WTC11 (cell line): ENCODE data around the gene FAM78B. TPM values are rescaled to one million over a fixed set of nuclear protein-coding genes. Genes with fewer than 3 reads are reported as not detected.

Experiments used
- ATAC-seq: fragments of 200-7000 bp; cut with Tn5 transposase; 2 replicates; pipeline ENCODE4 v1.10.0; 2021; ENCODE audit warnings: mild to moderate bottlenecking, moderate library complexity
- CTCF ChIA-PET: fragments of 300-600 bp; sonication (Branson Sonifier 250); formaldehyde crosslinking; loops from one replicate; lab custom pipeline; 2021; ENCODE audit warnings: antibody characterized with exemption; lab: Charles Lee
- POLR2A ChIA-PET: fragments of 350-600 bp; sonication (Branson Sonifier 250); formaldehyde crosslinking; loops from one replicate; lab custom pipeline; 2021; ENCODE audit warnings: antibody characterized with exemption; lab: Charles Lee
- DNase-seq: peaks from one replicate; pipeline ENCODE4 v3.0.0; 2021; ENCODE audit warnings: low spot score
- H3K27ac Mint-ChIP-seq: 2 replicates; pipeline ENCODE4 v1.8.0; 2021; ENCODE audit warnings: mixed read lengths
- H3K27me3 Mint-ChIP-seq: 2 replicates; pipeline ENCODE4 v1.8.0; 2021; ENCODE audit warnings: low read depth, mild to moderate bottlenecking, moderate library complexity, mixed read lengths
- H3K36me3 Mint-ChIP-seq: 2 replicates; pipeline ENCODE4 v1.8.0; 2021; ENCODE audit warnings: mixed read lengths
- H3K4me1 Mint-ChIP-seq: 2 replicates; pipeline ENCODE4 v1.8.0; 2022; ENCODE audit warnings: mixed read lengths
- H3K4me3 Mint-ChIP-seq: 2 replicates; pipeline ENCODE4 v1.8.0; 2021; ENCODE audit warnings: mild to moderate bottlenecking, moderate library complexity, mixed read lengths
- H3K9me3 Mint-ChIP-seq: 2 replicates; pipeline ENCODE4 v1.8.0; 2021; ENCODE audit warnings: mixed read lengths
- CREM ChIP-seq: sonication (generic); formaldehyde crosslinking; IDR thresholded peaks from 2 replicates; pipeline ENCODE4 v1.8.1; 2022; ENCODE audit warnings: mild to moderate bottlenecking, missing genetic modification reagents, moderate library complexity
- JUN ChIP-seq: sonication (generic); formaldehyde crosslinking; IDR thresholded peaks from 2 replicates; pipeline ENCODE4 v1.8.0; 2023; ENCODE audit warnings: mild to moderate bottlenecking, missing genetic modification reagents
- NR3C1 ChIP-seq: sonication (generic); formaldehyde crosslinking; conservative IDR thresholded peaks from 2 replicates; pipeline ENCODE4 v1.8.1; 2023; ENCODE audit warnings: low read depth, mild to moderate bottlenecking, missing genetic modification reagents
- PRRX2 ChIP-seq: fragments of 250-450 bp; sonication (Bioruptor Pico); IDR thresholded peaks from 2 replicates; pipeline ENCODE4 v1.8.0; 2021; ENCODE audit warnings: mild to moderate bottlenecking
- RELA ChIP-seq: sonication (generic); formaldehyde crosslinking; IDR thresholded peaks from 2 replicates; pipeline ENCODE4 v1.8.1; 2022; ENCODE audit warnings: missing genetic modification reagents, mild to moderate bottlenecking, borderline replicate concordance
- SMAD4 ChIP-seq: sonication (generic); formaldehyde crosslinking; IDR thresholded peaks from 2 replicates; pipeline ENCODE4 v1.8.0; 2022; ENCODE audit warnings: mild to moderate bottlenecking, missing genetic modification reagents
- SOX15 ChIP-seq: fragments of 250-450 bp; sonication (Bioruptor Pico); IDR thresholded peaks from 2 replicates; pipeline ENCODE4 v1.9.0; 2021; ENCODE audit warnings: mild to moderate bottlenecking
- ZBTB21 ChIP-seq: sonication (generic); formaldehyde crosslinking; IDR thresholded peaks from 2 replicates; pipeline ENCODE4 v1.8.1; 2023; ENCODE audit warnings: mild to moderate bottlenecking, missing genetic modification reagents, borderline replicate concordance
- ZNF121 ChIP-seq: sonication (generic); formaldehyde crosslinking; IDR thresholded peaks from 2 replicates; pipeline ENCODE4 v1.8.0; 2023; ENCODE audit warnings: missing genetic modification reagents
- ZNF396 ChIP-seq: fragments of 250-450 bp; sonication (Bioruptor Pico); IDR thresholded peaks from 2 replicates; pipeline ENCODE4 v1.8.0; 2021; ENCODE audit warnings: mild to moderate bottlenecking, moderate library complexity, borderline replicate concordance
- total RNA-seq: library from RNA; stranded (reverse); gene quantifications from 3 replicates; pipeline ENCODE4 v1.2.3, GENCODE V29; 2021
- TF ChIP-seq, protein P1 (sequence below): sonication (generic); formaldehyde crosslinking; IDR thresholded peaks from 2 replicates; pipeline ENCODE4 v1.8.0; 2022; ENCODE audit warnings: mild to moderate bottlenecking, missing genetic modification reagents
- TF ChIP-seq, protein P2 (sequence below): sonication (generic); formaldehyde crosslinking; IDR thresholded peaks from 2 replicates; pipeline ENCODE4 v1.8.1; 2023; ENCODE audit warnings: mild to moderate bottlenecking, missing genetic modification reagents
- TF ChIP-seq, protein P3 (sequence below): sonication (generic); formaldehyde crosslinking; IDR thresholded peaks from 2 replicates; pipeline ENCODE4 v1.8.0; 2022; ENCODE audit warnings: missing genetic modification reagents
- TF ChIP-seq, protein P4 (sequence below): sonication (generic); formaldehyde crosslinking; IDR thresholded peaks from 2 replicates; pipeline ENCODE4 v1.8.1; 2023; ENCODE audit warnings: mild to moderate bottlenecking, missing genetic modification reagents
- TF ChIP-seq, protein P5 (sequence below): sonication (generic); formaldehyde crosslinking; IDR thresholded peaks from 2 replicates; pipeline ENCODE4 v1.8.0; 2023; ENCODE audit warnings: mild to moderate bottlenecking, missing genetic modification reagents
- TF ChIP-seq, protein P6 (sequence below): fragments of 250-450 bp; sonication (Bioruptor Pico); IDR thresholded peaks from 2 replicates; pipeline ENCODE4 v1.8.0; 2021; ENCODE audit warnings: mild to moderate bottlenecking
- TF ChIP-seq, protein P7 (sequence below): sonication (generic); formaldehyde crosslinking; IDR thresholded peaks from 2 replicates; pipeline ENCODE4 v1.8.1; 2023; ENCODE audit warnings: mild to moderate bottlenecking, missing genetic modification reagents, moderate library complexity
- TF ChIP-seq, protein P8 (sequence below): fragments of 250-450 bp; sonication (Bioruptor Pico); IDR thresholded peaks from 2 replicates; pipeline ENCODE4 v1.9.0; 2021; ENCODE audit warnings: moderate library complexity, mild to moderate bottlenecking, inconsistent platforms, borderline replicate concordance

Gene FAM78B
- total RNA-seq, 1 experiment from 2014 or later = 2.6 TPM

DNA sequence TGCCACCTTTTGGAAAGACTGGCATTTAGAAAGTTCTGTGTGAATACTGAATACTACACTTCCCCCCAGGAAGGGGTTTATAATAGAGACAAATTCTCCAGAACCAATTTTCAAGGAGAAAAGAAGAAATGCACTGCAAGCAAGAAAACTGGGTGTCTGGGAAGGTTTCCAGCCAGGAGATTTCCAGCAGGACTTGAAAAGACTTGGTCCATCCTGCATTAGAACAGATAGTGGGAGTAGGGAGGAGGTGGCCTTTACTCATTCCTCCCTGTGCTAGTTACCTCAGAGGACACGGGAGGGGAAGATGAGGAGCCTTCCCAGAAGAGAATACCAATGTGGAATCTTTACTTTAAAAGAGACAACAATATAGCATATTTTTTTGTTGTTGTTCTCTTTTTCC is 52.4 kb downstream of the FAM78B start (continued):
- TF ChIP-seq, protein P1, sequence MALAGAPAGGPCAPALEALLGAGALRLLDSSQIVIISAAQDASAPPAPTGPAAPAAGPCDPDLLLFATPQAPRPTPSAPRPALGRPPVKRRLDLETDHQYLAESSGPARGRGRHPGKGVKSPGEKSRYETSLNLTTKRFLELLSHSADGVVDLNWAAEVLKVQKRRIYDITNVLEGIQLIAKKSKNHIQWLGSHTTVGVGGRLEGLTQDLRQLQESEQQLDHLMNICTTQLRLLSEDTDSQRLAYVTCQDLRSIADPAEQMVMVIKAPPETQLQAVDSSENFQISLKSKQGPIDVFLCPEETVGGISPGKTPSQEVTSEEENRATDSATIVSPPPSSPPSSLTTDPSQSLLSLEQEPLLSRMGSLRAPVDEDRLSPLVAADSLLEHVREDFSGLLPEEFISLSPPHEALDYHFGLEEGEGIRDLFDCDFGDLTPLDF = no peak
- TF ChIP-seq CREM (CRISPR knock-in tag) (no peak), PRRX2 (CRISPR knock-in tag) (no peak), ZBTB21 (CRISPR knock-in tag) (no peak), JUN (no peak), ZNF121 (no peak)
- TF ChIP-seq, protein P2, sequence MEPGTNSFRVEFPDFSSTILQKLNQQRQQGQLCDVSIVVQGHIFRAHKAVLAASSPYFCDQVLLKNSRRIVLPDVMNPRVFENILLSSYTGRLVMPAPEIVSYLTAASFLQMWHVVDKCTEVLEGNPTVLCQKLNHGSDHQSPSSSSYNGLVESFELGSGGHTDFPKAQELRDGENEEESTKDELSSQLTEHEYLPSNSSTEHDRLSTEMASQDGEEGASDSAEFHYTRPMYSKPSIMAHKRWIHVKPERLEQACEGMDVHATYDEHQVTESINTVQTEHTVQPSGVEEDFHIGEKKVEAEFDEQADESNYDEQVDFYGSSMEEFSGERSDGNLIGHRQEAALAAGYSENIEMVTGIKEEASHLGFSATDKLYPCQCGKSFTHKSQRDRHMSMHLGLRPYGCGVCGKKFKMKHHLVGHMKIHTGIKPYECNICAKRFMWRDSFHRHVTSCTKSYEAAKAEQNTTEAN (CRISPR knock-in tag) = no peak
- TF ChIP-seq, protein P3, sequence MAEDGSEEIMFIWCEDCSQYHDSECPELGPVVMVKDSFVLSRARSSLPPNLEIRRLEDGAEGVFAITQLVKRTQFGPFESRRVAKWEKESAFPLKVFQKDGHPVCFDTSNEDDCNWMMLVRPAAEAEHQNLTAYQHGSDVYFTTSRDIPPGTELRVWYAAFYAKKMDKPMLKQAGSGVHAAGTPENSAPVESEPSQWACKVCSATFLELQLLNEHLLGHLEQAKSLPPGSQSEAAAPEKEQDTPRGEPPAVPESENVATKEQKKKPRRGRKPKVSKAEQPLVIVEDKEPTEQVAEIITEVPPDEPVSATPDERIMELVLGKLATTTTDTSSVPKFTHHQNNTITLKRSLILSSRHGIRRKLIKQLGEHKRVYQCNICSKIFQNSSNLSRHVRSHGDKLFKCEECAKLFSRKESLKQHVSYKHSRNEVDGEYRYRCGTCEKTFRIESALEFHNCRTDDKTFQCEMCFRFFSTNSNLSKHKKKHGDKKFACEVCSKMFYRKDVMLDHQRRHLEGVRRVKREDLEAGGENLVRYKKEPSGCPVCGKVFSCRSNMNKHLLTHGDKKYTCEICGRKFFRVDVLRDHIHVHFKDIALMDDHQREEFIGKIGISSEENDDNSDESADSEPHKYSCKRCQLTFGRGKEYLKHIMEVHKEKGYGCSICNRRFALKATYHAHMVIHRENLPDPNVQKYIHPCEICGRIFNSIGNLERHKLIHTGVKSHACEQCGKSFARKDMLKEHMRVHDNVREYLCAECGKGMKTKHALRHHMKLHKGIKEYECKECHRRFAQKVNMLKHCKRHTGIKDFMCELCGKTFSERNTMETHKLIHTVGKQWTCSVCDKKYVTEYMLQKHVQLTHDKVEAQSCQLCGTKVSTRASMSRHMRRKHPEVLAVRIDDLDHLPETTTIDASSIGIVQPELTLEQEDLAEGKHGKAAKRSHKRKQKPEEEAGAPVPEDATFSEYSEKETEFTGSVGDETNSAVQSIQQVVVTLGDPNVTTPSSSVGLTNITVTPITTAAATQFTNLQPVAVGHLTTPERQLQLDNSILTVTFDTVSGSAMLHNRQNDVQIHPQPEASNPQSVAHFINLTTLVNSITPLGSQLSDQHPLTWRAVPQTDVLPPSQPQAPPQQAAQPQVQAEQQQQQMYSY = no peak
- TF ChIP-seq, protein P4, sequence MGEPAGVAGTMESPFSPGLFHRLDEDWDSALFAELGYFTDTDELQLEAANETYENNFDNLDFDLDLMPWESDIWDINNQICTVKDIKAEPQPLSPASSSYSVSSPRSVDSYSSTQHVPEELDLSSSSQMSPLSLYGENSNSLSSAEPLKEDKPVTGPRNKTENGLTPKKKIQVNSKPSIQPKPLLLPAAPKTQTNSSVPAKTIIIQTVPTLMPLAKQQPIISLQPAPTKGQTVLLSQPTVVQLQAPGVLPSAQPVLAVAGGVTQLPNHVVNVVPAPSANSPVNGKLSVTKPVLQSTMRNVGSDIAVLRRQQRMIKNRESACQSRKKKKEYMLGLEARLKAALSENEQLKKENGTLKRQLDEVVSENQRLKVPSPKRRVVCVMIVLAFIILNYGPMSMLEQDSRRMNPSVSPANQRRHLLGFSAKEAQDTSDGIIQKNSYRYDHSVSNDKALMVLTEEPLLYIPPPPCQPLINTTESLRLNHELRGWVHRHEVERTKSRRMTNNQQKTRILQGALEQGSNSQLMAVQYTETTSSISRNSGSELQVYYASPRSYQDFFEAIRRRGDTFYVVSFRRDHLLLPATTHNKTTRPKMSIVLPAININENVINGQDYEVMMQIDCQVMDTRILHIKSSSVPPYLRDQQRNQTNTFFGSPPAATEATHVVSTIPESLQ = no peak

DNA sequence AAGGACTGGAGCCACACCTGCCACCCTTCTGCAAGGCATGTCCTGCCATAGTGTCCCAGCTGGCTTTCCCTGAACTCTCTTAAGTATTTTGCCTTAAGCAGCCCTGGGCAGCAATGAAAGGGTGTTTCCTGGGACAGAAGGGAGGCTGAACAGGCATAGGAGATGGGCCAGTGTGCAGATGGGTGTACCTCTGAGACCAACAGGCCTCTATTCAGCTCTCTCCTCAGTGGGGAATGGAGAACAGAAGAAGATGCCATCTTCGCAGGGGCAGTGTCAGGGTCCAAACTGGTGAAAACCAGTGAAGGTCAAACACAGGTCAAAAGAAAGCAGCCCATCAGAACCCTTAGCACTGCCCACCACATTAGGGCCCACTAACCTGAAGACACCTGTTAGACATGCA is 53.2 kb downstream of the FAM78B start:
- ChIA-PET POLR2A (no interaction called here), CTCF (no interaction called here)
- Mint-ChIP-seq H3K27ac (no peak overlapping the region), H3K9me3 (no peaks in the 10 kb centered on the region), H3K36me3 (no peaks in the 10 kb centered on the region), H3K4me1 (no peaks in the 10 kb centered on the region; the same call in 1 of the 2 replicates), H3K27me3 (no peaks in the 10 kb centered on the region), H3K4me3 (no peak overlapping the region)
- TF ChIP-seq SOX15 (CRISPR knock-in tag) = no peak
- TF ChIP-seq, protein P5, sequence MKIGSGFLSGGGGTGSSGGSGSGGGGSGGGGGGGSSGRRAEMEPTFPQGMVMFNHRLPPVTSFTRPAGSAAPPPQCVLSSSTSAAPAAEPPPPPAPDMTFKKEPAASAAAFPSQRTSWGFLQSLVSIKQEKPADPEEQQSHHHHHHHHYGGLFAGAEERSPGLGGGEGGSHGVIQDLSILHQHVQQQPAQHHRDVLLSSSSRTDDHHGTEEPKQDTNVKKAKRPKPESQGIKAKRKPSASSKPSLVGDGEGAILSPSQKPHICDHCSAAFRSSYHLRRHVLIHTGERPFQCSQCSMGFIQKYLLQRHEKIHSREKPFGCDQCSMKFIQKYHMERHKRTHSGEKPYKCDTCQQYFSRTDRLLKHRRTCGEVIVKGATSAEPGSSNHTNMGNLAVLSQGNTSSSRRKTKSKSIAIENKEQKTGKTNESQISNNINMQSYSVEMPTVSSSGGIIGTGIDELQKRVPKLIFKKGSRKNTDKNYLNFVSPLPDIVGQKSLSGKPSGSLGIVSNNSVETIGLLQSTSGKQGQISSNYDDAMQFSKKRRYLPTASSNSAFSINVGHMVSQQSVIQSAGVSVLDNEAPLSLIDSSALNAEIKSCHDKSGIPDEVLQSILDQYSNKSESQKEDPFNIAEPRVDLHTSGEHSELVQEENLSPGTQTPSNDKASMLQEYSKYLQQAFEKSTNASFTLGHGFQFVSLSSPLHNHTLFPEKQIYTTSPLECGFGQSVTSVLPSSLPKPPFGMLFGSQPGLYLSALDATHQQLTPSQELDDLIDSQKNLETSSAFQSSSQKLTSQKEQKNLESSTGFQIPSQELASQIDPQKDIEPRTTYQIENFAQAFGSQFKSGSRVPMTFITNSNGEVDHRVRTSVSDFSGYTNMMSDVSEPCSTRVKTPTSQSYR (CRISPR knock-in tag) = no peak
- TF ChIP-seq, protein P6, sequence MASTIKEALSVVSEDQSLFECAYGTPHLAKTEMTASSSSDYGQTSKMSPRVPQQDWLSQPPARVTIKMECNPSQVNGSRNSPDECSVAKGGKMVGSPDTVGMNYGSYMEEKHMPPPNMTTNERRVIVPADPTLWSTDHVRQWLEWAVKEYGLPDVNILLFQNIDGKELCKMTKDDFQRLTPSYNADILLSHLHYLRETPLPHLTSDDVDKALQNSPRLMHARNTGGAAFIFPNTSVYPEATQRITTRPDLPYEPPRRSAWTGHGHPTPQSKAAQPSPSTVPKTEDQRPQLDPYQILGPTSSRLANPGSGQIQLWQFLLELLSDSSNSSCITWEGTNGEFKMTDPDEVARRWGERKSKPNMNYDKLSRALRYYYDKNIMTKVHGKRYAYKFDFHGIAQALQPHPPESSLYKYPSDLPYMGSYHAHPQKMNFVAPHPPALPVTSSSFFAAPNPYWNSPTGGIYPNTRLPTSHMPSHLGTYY = no peak
- ATAC-seq = no peak
- no peak for DNase-seq

DNA sequence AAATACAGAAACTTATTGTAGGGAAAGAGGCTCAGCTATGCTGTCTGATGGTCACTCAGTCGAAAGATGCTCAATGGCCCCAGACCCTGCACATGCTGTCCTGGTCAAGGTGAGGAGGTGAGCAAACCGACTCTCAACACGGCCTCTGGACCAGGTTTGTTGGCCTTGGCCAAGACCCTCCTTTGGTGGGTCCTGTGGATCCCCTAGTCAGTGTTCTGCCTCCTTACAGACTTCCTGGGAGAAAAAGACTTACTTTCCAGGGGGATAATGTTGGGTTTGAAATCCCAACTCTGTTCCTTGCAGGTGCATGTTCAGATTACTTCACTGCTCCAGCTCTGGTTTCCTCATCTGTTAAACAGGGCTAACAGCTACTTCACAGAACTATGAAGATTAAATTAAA is 53.8 kb downstream of the FAM78B start:
- no peak overlapping the region for H3K27ac Mint-ChIP-seq
- CTCF ChIA-PET = no interaction called here
- no peak overlapping the region for H3K4me3 Mint-ChIP-seq
- POLR2A ChIA-PET = no interaction called here
- H3K4me1 Mint-ChIP-seq = no peaks in the 10 kb centered on the region
- no peaks in the 10 kb centered on the region for H3K27me3 Mint-ChIP-seq
- no peak for DNase-seq
- H3K9me3 Mint-ChIP-seq = no peaks in the 10 kb centered on the region
- ATAC-seq = no peak
- TF ChIP-seq, protein P7, sequence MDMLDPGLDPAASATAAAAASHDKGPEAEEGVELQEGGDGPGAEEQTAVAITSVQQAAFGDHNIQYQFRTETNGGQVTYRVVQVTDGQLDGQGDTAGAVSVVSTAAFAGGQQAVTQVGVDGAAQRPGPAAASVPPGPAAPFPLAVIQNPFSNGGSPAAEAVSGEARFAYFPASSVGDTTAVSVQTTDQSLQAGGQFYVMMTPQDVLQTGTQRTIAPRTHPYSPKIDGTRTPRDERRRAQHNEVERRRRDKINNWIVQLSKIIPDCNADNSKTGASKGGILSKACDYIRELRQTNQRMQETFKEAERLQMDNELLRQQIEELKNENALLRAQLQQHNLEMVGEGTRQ (CRISPR knock-in tag) = no peak
- TF ChIP-seq NR3C1 (no peak), CREM (CRISPR knock-in tag) (no peak), ZNF396 (CRISPR knock-in tag) (no peak), SMAD4 (CRISPR knock-in tag) (no peak), RELA (CRISPR knock-in tag) (no peak)
- TF ChIP-seq, protein P1 = no peak
- TF ChIP-seq, protein P8, sequence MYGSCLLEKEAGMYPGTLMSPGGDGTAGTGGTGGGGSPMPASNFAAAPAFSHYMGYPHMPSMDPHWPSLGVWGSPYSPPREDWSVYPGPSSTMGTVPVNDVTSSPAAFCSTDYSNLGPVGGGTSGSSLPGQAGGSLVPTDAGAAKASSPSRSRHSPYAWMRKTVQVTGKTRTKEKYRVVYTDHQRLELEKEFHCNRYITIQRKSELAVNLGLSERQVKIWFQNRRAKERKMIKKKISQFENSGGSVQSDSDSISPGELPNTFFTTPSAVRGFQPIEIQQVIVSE (CRISPR knock-in tag) = no peak
- H3K36me3 Mint-ChIP-seq = no peaks in the 10 kb centered on the region
